DMS153 (cell line): ENCODE results near the gene TNFRSF14.
A peak's percentile ranks its signal among the peaks of the same experiment; 100 is the strongest.

Experiments used
- DNase-seq: peaks from one replicate; lab custom pipeline; 2025; lab: John Stamatoyannopoulos, UW

Gene TNFRSF14

GRCh38 chr1:2602866-2603520 lies 46.8 kb downstream of the TNFRSF14 start:
- no peak for DNase-seq

- DNase-seq = no peak
Measured at GRCh38 chr1:2603521-2604155, 47.5 kb downstream of the TNFRSF14 start.

GRCh38 chr1:2604156-2604843 lies 48.1 kb downstream of the TNFRSF14 start:
- DNase-seq = no peak

DNA sequence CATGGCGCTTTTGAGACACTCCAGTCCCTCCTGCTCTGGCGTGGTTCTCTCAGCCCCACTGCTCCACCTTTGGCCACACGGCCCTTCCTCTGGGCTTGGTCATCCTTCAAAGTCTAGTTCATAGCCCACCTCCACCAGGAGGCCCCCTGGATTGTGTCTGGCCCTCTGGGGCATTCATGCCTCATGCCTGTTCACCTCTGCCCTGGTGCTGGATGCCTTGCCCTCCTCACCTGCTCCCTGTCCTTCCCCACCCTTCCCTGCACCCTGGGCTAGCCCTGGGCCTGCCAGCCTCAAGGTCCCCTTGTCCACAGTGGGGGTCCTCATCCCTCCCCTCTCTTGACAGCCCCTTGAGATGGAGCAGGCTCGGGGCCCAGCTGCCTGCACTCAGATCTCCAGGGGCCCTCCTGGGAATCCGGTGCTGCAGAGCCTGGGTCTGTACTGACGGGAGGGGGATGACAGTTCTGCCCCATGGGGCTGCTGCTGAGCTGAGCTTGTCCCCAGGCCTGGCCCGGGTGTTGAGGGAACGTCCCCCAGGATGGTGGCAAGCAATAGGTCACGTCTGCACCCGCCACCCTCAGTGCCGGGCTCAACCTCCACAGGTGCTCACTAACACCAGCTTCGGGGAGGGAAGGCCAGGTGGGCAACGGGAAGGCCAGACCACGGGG lies 48.8 kb downstream of the TNFRSF14 start:
- DNase-seq = no peak

GRCh38 chr1:2605509-2606395 lies 49.6 kb downstream of the TNFRSF14 start:
- DNase-seq = no peak

DNA sequence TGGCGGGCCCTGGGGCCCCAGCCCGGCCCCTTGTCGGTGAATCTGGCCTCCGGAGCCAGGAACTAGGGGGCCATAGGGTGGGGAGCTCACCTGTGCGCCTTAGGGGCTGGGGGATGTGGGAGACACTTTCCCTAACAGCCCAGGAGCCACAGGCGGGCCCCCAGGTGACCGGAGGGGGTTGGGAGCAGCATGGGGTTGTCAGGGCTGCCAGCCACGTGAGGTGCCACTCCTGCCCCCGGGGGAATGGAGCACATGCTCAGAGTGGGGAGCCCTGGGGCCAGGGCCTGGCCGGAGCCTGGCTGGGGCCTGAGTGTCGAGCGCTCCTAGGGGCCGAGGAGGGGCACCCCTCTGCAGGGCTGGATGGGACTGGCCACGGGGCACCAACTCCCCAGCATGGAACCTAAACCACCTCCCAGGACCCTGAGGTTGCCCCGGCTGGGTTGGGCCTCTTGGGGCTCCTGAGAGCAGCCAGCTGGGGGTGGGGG lies 50.3 kb downstream of the TNFRSF14 start:
- no peak for DNase-seq

GRCh38 chr1:2606881-2607621 lies 50.9 kb downstream of the TNFRSF14 start:
- no peak for DNase-seq

DNA sequence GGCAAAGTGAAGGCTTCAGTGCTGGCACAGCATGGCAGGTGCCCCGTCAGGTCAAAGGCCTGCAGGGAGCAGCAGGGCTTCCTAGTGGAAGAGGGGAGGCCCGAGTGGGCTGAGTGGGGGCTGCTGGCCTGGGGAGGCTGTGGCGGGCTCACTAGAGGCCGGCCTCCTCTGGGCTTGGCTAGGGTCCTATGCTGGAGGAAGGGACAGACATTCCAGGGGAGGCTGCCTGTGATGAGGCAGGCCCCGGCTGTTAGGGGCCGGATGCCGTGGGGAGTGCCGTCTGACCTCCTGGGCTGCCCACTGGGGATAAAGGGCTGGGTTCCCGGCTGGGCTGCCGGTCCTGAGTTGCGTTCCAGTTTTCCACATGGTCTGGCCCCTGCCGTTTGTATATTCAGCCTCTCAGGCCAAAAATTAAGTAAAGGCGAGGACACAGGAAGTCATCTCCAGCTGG lies 51.5 kb downstream of the TNFRSF14 start:
- DNase-seq = no peak

DNA sequence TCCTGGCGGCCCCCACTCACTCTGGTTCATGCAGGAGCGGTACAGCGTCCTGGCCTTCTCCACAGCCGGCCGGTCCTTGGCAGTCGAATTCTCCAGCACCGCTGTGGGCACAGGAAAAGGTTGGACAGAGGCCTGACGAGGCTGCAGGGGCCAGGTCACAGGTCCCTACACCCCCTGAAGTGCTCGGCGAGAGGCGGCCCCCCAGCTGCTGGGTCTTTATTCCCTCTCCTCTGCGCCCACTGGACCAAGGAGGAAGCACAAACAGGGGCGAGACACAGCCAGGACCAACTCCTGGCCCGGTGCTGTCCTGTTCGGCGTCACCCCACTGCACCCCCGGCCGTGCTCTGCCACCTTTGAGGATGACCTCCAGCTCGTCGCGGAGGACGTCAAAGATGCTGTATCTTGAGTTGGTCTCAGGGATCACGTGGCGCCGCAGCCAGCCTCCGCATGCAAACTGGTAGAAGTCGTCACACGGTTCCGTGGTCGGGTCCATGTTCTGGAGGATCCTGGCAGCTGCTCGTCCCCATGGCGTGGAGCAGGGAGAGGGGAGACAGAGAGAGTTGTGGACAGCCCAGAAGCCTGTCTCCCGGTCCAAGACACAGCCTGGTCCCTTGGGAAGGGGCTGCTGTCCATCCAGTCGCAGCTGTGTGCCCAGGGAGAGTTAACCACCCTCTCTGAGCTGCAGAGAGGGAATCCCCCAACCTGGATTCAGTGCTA lies 53.3 kb downstream of the TNFRSF14 start:
- no peak for DNase-seq

GRCh38 chr1:2610036-2610959 lies 54.1 kb downstream of the TNFRSF14 start:
- DNase-seq = no peak

DNA sequence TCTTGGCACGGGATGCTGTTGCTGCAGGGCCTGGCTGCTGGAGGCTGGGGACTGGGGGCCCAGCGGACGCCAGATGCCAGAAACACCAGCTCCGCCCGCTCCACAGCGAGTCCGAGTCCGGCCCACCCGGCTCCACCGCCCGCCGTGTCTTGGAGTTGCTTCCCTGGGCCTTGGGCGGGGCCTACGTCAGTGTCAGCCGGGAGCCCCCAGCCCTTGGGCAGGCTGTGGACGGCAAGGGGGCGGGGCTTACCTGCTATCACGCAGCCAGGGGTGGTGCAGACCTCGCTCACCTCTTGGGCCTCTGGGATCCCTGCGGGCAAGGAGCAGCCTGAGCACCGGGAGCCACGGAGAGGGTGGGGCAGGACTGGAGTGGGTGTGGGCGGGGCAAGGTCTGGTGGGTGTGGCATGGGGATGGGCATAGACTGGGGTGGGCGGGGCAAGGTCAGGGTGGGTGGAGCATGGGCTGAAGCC lies 54.9 kb downstream of the TNFRSF14 start:
- DNase-seq = peak; percentile 91

- peak; percentile 33 for DNase-seq
Measured at GRCh38 chr1:2611621-2612437, 55.7 kb downstream of the TNFRSF14 start.

DNA sequence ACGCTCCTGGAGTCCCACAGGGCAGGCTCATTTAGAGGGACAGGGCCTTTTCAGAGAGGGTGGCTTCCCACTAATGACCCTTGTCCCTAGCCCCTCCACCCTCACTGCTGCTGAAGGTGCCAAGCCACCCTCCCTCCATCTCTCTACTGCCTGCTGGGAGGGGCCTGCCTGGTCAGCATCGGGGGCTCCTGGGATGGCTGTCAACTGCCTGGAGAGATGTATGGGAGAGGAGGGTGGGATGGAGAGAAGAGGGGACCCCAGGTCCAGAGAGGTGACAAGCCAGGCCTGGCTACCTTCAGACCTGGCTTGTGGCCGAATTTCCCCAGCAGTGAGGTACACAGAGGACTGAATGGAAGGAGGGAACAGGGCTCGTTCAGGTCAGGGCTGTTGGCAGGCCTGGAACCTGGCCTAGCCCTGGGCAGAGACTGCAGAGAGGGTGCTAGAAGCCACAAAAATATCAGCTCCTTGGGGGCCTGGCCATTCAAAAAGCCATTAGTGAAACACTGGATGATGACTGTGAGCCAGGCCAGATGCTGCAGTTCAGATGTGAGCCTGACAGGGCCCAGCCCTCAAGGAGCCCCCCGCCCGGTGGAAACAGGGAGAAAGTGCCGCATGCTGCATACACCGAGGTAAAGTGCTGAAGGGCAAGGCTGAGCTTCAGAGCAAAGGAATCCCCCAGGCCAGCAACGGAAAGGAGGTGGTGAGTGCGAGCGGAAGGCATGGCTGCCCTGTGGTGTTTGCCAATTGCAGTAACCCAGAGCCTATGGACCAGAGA lies 56.6 kb downstream of the TNFRSF14 start:
- no peak for DNase-seq
